Panc1 (cell line): ENCODE results near the gene THSD7A. TPM values are rescaled to one million over a fixed set of nuclear protein-coding genes. Genes with fewer than 3 reads are reported as not detected.

Source experiments
- ATAC-seq: fragments of 200-7000 bp; cut with Tn5 transposase; 2 replicates; pipeline ENCODE4 v1.9.1; 2020; ENCODE audit warnings: mild to moderate bottlenecking, moderate library complexity
- BruUV-seq: library from RNA; stranded (reverse); fragments of 400-500 nt; replicated peaks from 2 replicates; lab custom pipeline; 2021; lab: Mats Ljungman, UMichigan
- CTCF ChIA-PET: fragments of 300-600 bp; sonication (Branson Sonifier 250); formaldehyde crosslinking; loops from one replicate; lab custom pipeline; 2022; ENCODE audit warnings: antibody characterized with exemption; lab: Charles Lee
- POLR2A ChIA-PET: fragments of 300-600 bp; sonication (Branson Sonifier 250); formaldehyde crosslinking; loops from one replicate; lab custom pipeline; 2022; ENCODE audit warnings: antibody characterized with exemption; lab: Charles Lee
- DNase-seq: peaks from one replicate; pipeline ENCODE4 v3.0.0-alpha.2; 2010; ENCODE audit warnings: low read depth, low spot score
- H3K27ac ChIP-seq: 2 replicates; pipeline ENCODE4 v1.5.1; 2011; ENCODE audit warnings: mild to moderate bottlenecking, low read length, inconsistent platforms
- H3K27me3 ChIP-seq: fragments of 200-500 bp; sonication (Bioruptor generic); 2 replicates; pipeline ENCODE4 v1.6.0; 2014; ENCODE audit warnings: low read length, inconsistent platforms; ENCODE audit not compliant: control insufficient read depth, insufficient read depth
- H3K36me3 ChIP-seq: fragments of 200-500 bp; sonication (Bioruptor generic); 2 replicates; pipeline ENCODE4 v1.5.1; 2014; ENCODE audit warnings: inconsistent platforms, mild to moderate bottlenecking, low read length, moderate library complexity; ENCODE audit not compliant: control insufficient read depth, insufficient read depth
- H3K4me1 ChIP-seq: 2 replicates; pipeline ENCODE4 v1.5.1; 2011; ENCODE audit warnings: inconsistent platforms, mild to moderate bottlenecking, low read length, moderate library complexity; ENCODE audit not compliant: control insufficient read depth, insufficient read depth
- H3K4me3 ChIP-seq, 2 experiments: 2 replicates each; pipeline ENCODE4 v1.5.1; 2011 to 2012; ENCODE audit warnings: low read depth in 2 of 2, low read length in 2 of 2, mild to moderate bottlenecking in 2 of 2, inconsistent platforms in 1 of 2, moderate library complexity in 1 of 2
- H3K9me3 ChIP-seq: fragments of 200-500 bp; sonication (Bioruptor generic); 2 replicates; pipeline ENCODE4 v1.5.1; 2014; ENCODE audit warnings: low read depth, mild to moderate bottlenecking, inconsistent platforms, low read length, moderate library complexity; ENCODE audit not compliant: control insufficient read depth, insufficient read depth
- POLR2AphosphoS5 ChIP-seq: IDR thresholded peaks from 2 replicates; pipeline ENCODE4 v1.6.1; 2012; ENCODE audit warnings: mild to moderate bottlenecking, low read depth, low read length, moderate library complexity
- SIN3A ChIP-seq: IDR thresholded peaks from 2 replicates; pipeline ENCODE4 v1.6.1; 2012; ENCODE audit warnings: low read depth, mild to moderate bottlenecking, low read length, moderate library complexity, borderline replicate concordance; ENCODE audit not compliant: insufficient read depth
- TCF7L2 ChIP-seq: IDR thresholded peaks from 2 replicates; pipeline ENCODE4 v1.6.1; 2011; ENCODE audit warnings: mild to moderate bottlenecking, low read depth, low read length, inconsistent platforms
- in situ Hi-C: cut with HindIII; loops from 2 replicates; pipeline ENCODE4 v1.10.0; 2016; ENCODE audit warnings: low sequenced_read_pairs, low pct_unique_long_range_greater_than_20kb
- intact Hi-C: fragments of 100-400 bp; cut with micrococcal nuclease; formaldehyde crosslinking; loops from one replicate; pipeline ENCODE4 v1.10.0; 2022; ENCODE audit not compliant: unreplicated experiment
- total RNA-seq: library from RNA; stranded (reverse); gene quantifications from one replicate; pipeline ENCODE4 v1.2.1, GENCODE V29; 2021; ENCODE audit not compliant: unreplicated experiment
- TF ChIP-seq, protein P1 (sequence below), 2 experiments: IDR thresholded peaks; 2 replicates each; pipeline ENCODE4 v1.6.1; 2011 to 2012; ENCODE audit warnings: low read depth in 2 of 2, control low read depth in 1 of 2, low read length in 1 of 2, mild to moderate bottlenecking in 1 of 2, moderate library complexity in 1 of 2; ENCODE audit not compliant: insufficient read depth in 1 of 2
- TF ChIP-seq, protein P2 (sequence below): fragments of 450-650 bp; IDR thresholded peaks from 2 replicates; pipeline ENCODE4 v1.5.1; 2017; ENCODE audit warnings: mild to moderate bottlenecking

Gene THSD7A
- total RNA-seq, 1 experiment from 2014 or later, result 38.6 TPM

DNA sequence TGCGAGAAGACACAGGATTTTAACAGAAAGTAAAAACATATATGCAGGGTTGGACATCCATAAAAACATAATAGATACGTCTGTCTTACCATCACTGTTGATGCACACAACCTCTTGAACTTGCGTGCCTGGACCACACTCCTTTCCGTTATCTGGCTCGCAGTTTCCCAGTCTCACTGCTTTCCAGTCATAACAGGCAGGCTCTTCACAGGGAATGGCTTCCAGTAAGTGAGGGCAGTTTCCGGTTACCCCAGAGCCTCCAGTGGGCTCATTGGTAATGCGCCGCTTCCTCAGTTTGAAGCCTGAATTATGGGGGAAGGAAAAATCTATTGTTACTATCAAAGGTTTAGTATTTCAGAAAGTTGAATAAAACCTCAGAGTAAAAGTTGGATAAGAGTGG is 290.7 kb downstream of the THSD7A start:
- no peaks in the 10 kb centered on the region; the same call in 1 of the 2 replicates for H3K4me1 ChIP-seq
- in situ Hi-C loops (no loop called here), intact Hi-C loops (no loop called here)
- no peak for ATAC-seq
- H3K36me3 ChIP-seq, result no peaks in the 10 kb centered on the region
- H3K4me3 ChIP-seq, result no peak overlapping the region
- no peak for DNase-seq
- no peaks in the 10 kb centered on the region for H3K27me3 ChIP-seq
- H3K9me3 ChIP-seq, result peaks cover 8% of the 10 kb centered on the region; the same call in 1 of the 2 replicates
- H3K27ac ChIP-seq, result no peak overlapping the region
- ChIA-PET POLR2A (no interaction called here), CTCF (no interaction called here)
- TF ChIP-seq SIN3A, result no peak
- TF ChIP-seq, protein P1, sequence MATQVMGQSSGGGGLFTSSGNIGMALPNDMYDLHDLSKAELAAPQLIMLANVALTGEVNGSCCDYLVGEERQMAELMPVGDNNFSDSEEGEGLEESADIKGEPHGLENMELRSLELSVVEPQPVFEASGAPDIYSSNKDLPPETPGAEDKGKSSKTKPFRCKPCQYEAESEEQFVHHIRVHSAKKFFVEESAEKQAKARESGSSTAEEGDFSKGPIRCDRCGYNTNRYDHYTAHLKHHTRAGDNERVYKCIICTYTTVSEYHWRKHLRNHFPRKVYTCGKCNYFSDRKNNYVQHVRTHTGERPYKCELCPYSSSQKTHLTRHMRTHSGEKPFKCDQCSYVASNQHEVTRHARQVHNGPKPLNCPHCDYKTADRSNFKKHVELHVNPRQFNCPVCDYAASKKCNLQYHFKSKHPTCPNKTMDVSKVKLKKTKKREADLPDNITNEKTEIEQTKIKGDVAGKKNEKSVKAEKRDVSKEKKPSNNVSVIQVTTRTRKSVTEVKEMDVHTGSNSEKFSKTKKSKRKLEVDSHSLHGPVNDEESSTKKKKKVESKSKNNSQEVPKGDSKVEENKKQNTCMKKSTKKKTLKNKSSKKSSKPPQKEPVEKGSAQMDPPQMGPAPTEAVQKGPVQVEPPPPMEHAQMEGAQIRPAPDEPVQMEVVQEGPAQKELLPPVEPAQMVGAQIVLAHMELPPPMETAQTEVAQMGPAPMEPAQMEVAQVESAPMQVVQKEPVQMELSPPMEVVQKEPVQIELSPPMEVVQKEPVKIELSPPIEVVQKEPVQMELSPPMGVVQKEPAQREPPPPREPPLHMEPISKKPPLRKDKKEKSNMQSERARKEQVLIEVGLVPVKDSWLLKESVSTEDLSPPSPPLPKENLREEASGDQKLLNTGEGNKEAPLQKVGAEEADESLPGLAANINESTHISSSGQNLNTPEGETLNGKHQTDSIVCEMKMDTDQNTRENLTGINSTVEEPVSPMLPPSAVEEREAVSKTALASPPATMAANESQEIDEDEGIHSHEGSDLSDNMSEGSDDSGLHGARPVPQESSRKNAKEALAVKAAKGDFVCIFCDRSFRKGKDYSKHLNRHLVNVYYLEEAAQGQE (IDR thresholded peaks at IDR 0.05; ENCODE audit: insufficient read depth in 1 of 2, low read depth in 2 of 2, low read length in 1 of 2), result no peak
- no peak for TF ChIP-seq TCF7L2
- no peak for TF ChIP-seq POLR2AphosphoS5
- TF ChIP-seq, protein P2, sequence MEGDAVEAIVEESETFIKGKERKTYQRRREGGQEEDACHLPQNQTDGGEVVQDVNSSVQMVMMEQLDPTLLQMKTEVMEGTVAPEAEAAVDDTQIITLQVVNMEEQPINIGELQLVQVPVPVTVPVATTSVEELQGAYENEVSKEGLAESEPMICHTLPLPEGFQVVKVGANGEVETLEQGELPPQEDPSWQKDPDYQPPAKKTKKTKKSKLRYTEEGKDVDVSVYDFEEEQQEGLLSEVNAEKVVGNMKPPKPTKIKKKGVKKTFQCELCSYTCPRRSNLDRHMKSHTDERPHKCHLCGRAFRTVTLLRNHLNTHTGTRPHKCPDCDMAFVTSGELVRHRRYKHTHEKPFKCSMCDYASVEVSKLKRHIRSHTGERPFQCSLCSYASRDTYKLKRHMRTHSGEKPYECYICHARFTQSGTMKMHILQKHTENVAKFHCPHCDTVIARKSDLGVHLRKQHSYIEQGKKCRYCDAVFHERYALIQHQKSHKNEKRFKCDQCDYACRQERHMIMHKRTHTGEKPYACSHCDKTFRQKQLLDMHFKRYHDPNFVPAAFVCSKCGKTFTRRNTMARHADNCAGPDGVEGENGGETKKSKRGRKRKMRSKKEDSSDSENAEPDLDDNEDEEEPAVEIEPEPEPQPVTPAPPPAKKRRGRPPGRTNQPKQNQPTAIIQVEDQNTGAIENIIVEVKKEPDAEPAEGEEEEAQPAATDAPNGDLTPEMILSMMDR, result no peak
- BruUV-seq, result no TSS peak

DNA sequence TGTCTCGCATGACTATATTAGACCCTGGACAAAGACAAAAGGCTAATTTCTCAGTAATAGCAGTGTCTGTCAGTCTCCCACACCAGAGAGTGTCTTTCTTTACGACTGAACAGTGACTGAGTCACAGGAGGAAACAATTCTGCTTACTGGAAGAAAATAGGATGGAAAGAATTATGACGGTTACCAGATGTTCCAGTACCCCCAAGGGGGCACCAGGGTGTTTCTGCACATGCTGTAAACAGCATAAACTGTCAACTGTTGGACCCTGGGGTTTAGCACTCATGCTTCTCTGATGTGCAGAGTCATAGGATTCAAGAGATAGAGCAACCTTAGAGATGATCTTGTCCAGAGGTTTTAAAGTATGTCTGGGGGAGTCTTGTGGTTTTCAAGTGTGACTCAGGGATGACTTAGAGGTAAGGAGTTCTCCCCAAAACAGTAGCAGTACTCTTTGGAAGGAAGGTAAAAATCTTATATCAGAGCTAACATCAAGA is 291.7 kb downstream of the THSD7A start:
- peaks cover 8% of the 10 kb centered on the region; the same call in 1 of the 2 replicates for H3K9me3 ChIP-seq
- H3K27ac ChIP-seq, result 0 out of 2 replicates have a peak overlapping the region, but pooled peaks have one; percentile 23
- TF ChIP-seq SIN3A, result no peak
- intact Hi-C loops, result no loop called here
- peak; percentile 87 for ATAC-seq
- no peak for DNase-seq
- H3K4me3 ChIP-seq, result no peak overlapping the region
- no peaks in the 10 kb centered on the region for H3K27me3 ChIP-seq
- CTCF ChIA-PET, result no interaction called here
- no peaks in the 10 kb centered on the region for H3K36me3 ChIP-seq
- in situ Hi-C loops, result no loop called here
- no peaks in the 10 kb centered on the region; the same call in 1 of the 2 replicates for H3K4me1 ChIP-seq
- POLR2A ChIA-PET, result no interaction called here
- no TSS peak for BruUV-seq

DNA sequence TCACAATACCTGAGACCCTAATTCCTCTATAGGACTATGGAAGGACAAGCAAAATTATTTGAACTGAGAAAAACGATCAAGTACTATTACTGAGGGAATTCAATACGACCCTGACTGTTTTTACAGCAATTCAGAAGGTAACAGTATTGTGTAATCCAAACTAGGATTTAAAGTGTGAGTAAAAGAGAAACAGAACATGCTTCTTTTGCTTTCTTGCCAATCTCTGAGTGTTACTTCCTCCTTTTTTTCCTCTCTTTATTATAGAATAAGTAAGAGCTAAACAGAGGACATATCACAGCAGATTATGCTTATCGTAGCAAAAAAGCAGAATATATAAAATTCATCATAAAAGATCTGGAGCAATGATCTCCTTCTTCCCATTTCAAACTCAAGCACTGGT is 292.1 kb downstream of the THSD7A start:
- TF ChIP-seq SIN3A (no peak), POLR2AphosphoS5 (no peak), TCF7L2 (no peak)
- no peak overlapping the region for H3K4me3 ChIP-seq
- 0 out of 2 replicates have a peak overlapping the region, but pooled peaks have one; percentile 23 for H3K27ac ChIP-seq
- H3K9me3 ChIP-seq, result peaks cover 8% of the 10 kb centered on the region; the same call in 1 of the 2 replicates
- intact Hi-C loops, result no loop called here
- CTCF ChIA-PET, result no interaction called here
- BruUV-seq, result no TSS peak
- ATAC-seq (no peak), DNase-seq (no peak)
- in situ Hi-C loops, result no loop called here
- no peaks in the 10 kb centered on the region for H3K36me3 ChIP-seq
- POLR2A ChIA-PET, result no interaction called here
- no peaks in the 10 kb centered on the region; the same call in 1 of the 2 replicates for H3K4me1 ChIP-seq
- H3K27me3 ChIP-seq, result no peaks in the 10 kb centered on the region
